Measurements from ENCODE around the gene NAMPT.
"Not testable (repeated sequence)": the region's sequence is repeated elsewhere in the genome, so short reads cannot be mapped to it uniquely, and the experiment has no call there.

Gene NAMPT

GRCh38 chr7:106298631-106299030 lies 13.8 kb upstream of the NAMPT start:
- not testable (repeated sequence) for DNase-seq

GRCh38 chr7:106298155-106298554 lies 13.4 kb upstream of the NAMPT start:
- not testable (repeated sequence) for DNase-seq

DNA sequence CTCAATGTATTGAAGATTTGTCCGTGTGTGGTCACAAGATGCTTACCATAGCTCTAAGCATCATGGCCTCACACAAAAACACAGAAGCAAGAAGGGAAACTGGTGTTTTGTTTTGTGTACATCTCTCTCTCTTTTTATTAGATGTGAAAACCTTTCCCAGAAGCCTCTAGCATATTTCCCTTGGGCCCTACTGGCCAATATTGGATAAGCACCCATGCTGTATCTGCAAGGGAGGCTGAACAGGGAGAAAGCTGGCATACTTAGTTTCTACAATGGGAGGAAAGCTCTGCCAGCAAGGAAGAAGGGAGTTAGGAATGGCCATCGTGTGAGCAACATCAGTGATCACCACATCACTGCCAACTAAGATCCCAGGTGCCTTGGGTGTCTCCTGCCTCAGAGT lies 9.6 kb upstream of the NAMPT start:
- DNase-seq, result no peak

DNA sequence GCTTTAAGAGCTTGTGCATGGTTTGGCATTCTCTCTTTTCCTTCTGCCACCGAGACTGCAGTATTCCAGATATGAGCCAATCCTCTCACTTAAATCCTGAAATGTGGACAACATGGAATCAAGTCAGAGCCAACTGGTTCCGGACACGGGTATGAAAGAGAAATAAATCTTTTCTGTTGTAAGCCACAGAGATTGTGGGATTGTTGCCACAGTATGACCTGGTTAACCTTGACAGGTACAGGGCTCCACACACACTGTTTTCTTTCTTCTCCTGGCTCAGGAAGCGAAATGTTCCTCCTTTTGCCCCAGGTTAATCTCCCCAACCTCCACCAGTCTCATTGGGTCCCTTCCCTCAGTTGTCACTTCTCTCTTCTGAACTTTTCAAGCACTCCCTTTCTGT lies 6.5 kb upstream of the NAMPT start:
- DNase-seq, result no peak

- no peak for DNase-seq
Measured at GRCh38 chr7:106290319-106290718, 5.5 kb upstream of the NAMPT start.

- no peak for DNase-seq
Measured at GRCh38 chr7:106289848-106290247, 5.1 kb upstream of the NAMPT start.

DNA sequence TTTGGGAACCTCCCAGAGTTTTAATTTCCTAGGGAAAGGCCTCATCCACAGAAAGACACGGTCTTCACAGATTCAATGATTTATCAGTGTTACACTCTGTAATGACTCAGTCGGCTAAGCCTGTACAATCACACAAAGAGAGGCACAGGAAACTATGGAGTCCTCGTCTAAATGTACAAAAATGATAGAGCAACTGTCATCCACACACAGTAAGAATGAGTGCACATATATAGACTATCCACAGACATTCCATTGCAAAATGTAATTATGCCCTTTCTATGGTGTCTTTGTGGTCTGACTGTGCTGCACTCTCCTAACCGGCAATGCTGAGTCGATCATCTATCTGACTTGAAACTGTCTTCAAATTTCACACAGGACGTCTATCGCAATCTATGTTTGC lies 3.5 kb upstream of the NAMPT start:
- DNase-seq, result no peak

DNA sequence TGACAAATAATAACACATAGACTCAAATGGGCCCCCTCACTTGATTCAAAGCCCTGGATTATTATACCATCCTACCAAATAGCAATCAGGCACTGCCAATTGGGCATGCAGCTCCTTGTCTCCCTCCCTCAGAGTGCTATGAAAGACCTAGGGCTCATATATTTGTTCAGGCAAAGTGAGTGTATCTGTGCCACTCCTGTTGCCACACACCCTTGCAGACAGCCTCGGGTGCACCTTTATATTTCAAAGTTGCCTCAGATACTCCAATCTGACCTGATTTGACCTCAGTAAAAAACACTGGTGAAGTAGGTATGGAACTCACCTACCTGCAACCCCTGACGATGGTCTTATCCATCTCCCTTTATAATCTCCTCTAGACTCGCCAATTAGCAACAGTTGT lies 3.0 kb upstream of the NAMPT start:
- no peak for DNase-seq

- no peak for DNase-seq
Measured at GRCh38 chr7:106285855-106286492, 1.2 kb upstream of the NAMPT start.

DNA sequence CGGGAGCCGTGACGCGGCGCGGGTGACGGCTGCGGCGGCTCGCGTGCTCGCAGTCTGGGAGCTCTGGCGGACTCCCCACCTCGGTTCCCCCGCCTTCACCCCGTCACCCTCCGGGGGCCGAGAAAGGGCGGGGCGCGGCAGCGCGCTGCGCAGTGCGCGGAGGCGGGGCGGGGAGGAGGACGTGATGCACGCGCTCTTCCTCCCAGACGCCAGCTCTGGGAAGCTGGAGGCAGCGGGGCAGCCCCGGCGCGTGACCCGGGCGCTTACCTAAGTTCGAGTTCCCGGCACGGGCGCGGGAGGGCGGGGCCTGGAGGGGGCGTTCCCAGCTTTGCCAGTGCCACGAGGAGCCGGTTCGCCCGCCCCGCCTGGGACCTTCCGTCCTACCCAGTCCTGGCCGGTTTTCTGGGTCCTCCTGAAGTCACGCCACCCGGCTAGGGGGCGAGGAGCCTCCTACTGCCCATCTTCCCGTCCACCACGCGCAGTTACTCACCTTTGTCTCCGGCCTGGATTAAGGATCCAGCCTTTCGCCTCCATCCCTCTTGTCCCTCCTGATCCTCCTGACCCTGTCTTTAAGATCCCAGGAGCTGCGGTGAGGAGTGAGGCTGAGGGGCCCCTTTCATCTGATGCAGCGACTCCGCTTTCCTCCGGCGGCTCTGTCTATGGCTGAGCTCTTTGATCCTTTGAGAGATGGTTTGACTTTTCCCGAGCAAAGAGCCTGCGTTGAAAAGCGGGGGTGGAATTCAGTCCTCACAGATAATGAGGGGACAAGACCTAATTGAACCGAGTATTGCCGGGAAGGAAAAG lies 470 bp upstream of the NAMPT start:
- peak; percentile 98 for DNase-seq

DNA sequence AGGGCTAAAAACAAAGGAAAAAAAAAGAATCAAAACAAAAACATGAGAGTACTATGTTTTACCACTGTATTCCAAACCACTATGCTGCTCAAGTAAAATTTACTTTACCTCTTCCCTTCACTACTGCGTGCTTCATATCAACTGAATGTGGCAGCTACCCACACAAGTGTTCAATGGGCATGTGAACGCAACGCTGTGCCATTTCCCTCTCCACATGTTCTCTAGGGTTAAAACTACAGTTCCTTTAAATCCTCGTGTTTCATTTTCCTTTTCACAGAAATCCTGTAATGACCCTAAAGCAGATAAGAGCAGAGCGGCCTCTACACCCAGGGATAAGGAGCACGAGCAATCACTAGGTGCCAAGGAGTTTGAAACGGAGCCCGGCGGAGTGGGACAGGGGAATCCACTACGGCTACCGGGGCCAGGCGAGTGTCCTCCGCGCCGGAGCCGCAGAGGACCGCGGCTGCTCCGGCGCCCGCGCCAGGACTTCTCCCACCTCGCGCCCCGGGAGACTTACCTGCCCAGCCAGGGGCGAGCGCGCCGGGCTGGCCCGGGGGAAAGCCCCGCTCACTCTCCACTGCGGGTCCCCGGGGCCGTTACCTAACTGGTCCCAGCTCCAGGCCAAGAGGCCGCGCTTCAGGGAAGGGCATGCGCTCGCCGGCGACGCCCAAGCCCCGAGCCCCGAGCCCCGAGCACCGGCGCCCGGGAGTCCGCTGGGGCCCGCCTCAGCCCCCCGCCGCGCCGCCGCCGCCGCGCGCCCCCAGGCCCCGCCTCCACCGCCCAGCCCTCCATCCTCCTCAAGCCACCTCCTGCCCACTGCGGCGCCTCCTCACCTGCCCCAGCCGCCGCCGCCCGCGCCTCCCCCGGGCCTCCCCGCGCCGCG lies 711 bp downstream of the NAMPT start:
- no peak for DNase-seq

GRCh38 chr7:106283501-106283830 lies 1.3 kb downstream of the NAMPT start:
- DNase-seq, result no peak

DNA sequence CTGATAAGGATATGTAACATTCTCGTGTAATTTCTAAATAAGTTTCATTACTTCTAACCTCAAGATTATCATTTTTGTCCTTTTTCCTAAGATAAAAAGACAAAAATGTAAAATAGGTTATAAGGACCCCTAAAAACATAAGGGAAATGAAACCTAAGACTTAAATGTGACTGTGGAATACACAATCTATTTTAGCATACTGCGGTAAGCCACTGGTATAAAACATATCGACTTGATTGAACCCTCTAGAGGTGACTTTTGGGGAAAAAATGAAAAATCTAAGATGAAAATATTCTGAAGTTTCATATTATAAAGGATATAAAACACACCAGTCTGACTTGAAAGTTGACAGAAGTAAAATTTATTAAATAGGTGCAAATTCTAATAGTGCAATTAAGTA lies 1.9 kb downstream of the NAMPT start:
- DNase-seq, result no peak

GRCh38 chr7:106282390-106282789 lies 2.4 kb downstream of the NAMPT start:
- no peak for DNase-seq

DNA sequence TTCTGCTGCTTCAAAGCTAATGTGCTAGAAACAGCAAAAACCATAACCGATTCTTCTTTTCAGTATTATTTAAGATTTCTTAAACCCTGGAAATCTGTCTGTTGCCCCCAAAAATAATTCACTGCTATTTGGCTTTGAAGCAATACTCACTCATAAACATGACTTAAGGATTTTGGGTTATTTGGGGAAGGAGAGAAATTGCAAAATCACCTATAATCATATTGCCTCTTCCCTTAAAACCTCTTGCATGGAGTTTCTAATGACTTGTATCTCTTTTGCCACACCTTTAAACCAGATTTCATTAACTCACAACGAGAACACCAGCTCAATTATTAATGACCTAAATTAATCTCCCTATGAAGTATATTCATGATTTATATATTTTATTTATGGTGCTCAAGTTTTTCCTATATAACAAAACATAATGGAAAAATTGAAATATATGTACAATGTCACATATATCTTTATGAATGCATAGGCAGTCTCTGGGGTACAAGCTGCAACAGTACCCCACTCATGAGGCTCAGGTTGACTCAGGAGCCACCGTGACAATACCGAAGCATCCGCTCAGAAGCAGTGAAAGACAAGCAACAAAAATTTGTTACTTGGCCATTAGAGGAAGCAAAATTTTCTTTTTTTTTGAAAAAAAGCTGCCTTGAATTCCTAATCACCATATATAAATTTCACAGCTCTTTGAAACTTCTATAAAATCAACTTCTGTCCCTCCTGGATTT lies 3.0 kb downstream of the NAMPT start:
- DNase-seq, result no peak

DNA sequence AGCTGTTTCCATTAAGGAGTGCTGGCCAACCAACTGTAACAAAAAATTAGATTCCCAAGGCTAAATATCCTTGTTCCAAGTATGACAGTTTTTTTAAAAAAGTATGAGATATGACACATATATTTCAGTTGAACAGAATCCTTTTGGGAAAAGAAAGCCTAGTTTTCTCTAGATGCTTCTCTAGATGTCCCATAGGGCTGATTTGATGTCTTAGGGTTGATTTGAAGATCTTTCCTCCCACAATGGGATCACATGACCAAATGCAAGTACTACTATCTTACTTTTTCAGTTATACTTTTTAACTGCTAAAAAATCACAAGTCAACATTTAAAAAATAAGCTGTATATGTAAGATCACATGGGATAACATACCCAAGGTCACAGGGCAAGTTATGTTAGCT lies 3.7 kb downstream of the NAMPT start:
- DNase-seq, result no peak

- DNase-seq, result no peak
Measured at GRCh38 chr7:106279425-106280197, 5.2 kb downstream of the NAMPT start.

- DNase-seq, result no peak
Measured at GRCh38 chr7:106278695-106279094, 6.1 kb downstream of the NAMPT start.

- no peak for DNase-seq
Measured at GRCh38 chr7:106277976-106278375, 6.8 kb downstream of the NAMPT start.

- DNase-seq, result no peak
Measured at GRCh38 chr7:106276513-106276912, 8.3 kb downstream of the NAMPT start.

DNA sequence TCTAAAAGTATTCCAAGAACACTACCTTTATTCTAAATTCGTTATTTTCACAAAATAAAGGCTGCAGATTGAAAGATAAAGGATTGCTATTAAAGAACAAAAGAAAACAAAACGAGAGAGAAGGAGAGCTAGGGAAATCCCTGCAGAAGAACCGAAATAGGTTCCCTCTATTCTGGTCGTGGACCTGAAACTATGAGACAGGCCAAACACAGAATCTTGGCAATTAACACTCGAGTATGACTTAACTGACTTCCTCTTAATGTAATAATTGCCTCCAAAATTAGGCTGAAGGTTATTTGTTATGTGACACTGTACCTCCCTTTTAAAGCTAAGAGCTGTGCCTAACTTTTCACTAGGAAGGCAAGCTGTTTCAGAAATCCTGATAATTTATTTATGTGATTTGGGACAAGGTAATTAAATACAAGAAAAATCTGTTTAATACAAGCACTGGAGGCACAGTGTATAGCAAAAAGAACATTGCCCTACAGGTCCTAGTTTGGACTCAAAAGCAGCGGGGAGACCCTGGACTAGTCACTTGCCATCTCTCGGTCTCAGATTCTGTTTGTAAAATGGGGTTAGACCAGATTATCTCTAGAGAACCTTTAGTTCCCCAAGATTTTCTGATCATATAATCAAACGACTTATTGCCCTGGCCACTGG lies 11.6 kb downstream of the NAMPT start:
- no peak for DNase-seq

All from GOT3 (cell line).